OCI-LY1 (cell line): ENCODE results near the gene DCTN5.

Experiments used
- H2AFZ ChIP-seq: fragments of 200-600 bp; sonication (generic), shearing (Covaris generic); 2 replicates; pipeline ENCODE4 v1.6.0; 2014; ENCODE audit warnings: antibody characterized with exemption, mild to moderate bottlenecking, low read length
- H3F3A ChIP-seq: fragments of 200-600 bp; sonication (generic), shearing (Covaris generic); 2 replicates; pipeline ENCODE4 v1.6.0; 2014; ENCODE audit warnings: mild to moderate bottlenecking, antibody characterized with exemption, low read length, moderate library complexity; ENCODE audit not compliant: insufficient read depth
- H3K27ac ChIP-seq: fragments of 200-600 bp; sonication (generic); 2 replicates; pipeline ENCODE4 v1.5.1; 2014; ENCODE audit warnings: low read length, mixed run types, mild to moderate bottlenecking, low read depth; ENCODE audit not compliant: poor library complexity, severe bottlenecking
- H3K27me3 ChIP-seq: fragments of 200-600 bp; sonication (generic); 2 replicates; pipeline ENCODE4 v1.6.0; 2014; ENCODE audit warnings: antibody characterized with exemption, mild to moderate bottlenecking, low read length, moderate library complexity; ENCODE audit not compliant: insufficient read depth
- H3K36me3 ChIP-seq: fragments of 200-600 bp; sonication (generic); 2 replicates; pipeline ENCODE4 v1.6.1; 2014; ENCODE audit warnings: mild to moderate bottlenecking, antibody characterized with exemption, low read length, moderate library complexity, mixed read lengths; ENCODE audit not compliant: insufficient read depth
- H3K4me1 ChIP-seq: fragments of 200-600 bp; sonication (generic); 2 replicates; pipeline ENCODE4 v1.5.1; 2014; ENCODE audit warnings: mild to moderate bottlenecking, low read length, moderate library complexity; ENCODE audit not compliant: insufficient read depth, severe bottlenecking
- H3K4me2 ChIP-seq: fragments of 200-600 bp; sonication (generic), shearing (Covaris generic); 2 replicates; pipeline ENCODE4 v1.6.1; 2014; ENCODE audit warnings: low read length
- H3K4me3 ChIP-seq: fragments of 200-600 bp; sonication (generic); 2 replicates; pipeline ENCODE4 v1.5.1; 2014; ENCODE audit warnings: low read length, low read depth, mild to moderate bottlenecking, mixed read lengths; ENCODE audit not compliant: poor library complexity, severe bottlenecking
- H3K79me2 ChIP-seq: fragments of 200-600 bp; shearing (Covaris generic); 2 replicates; pipeline ENCODE4 v1.6.1; 2016; ENCODE audit warnings: mixed run types, low read length, mixed read lengths; ENCODE audit not compliant: insufficient read depth
- H3K9ac ChIP-seq: fragments of 200-600 bp; sonication (generic), shearing (Covaris generic); 2 replicates; pipeline ENCODE4 v1.6.1; 2014; ENCODE audit warnings: mild to moderate bottlenecking, low read length, mixed read lengths
- H3K9me2 ChIP-seq: fragments of 200-600 bp; sonication (generic), shearing (Covaris generic); 2 replicates; pipeline ENCODE4 v1.6.1; 2014; ENCODE audit warnings: low read depth, mild to moderate bottlenecking, low read length, mixed read lengths
- H3K9me3 ChIP-seq: fragments of 200-600 bp; shearing (Covaris generic); 2 replicates; pipeline ENCODE4 v1.6.1; 2014; ENCODE audit warnings: low read length, mixed read lengths
- H4K20me1 ChIP-seq: fragments of 200-600 bp; sonication (generic), shearing (Covaris generic); 2 replicates; pipeline ENCODE4 v1.6.0; 2016; ENCODE audit warnings: mild to moderate bottlenecking, low read length; ENCODE audit not compliant: insufficient read depth
- CTCF ChIP-seq: fragments of 200-600 bp; sonication (generic), shearing (Covaris generic); IDR thresholded peaks from 2 replicates; pipeline ENCODE4 v1.5.1; 2017; ENCODE audit warnings: mild to moderate bottlenecking, antibody characterized with exemption, low read length, moderate library complexity, mixed read lengths
- EZH2 ChIP-seq: fragments of 200-600 bp; sonication (generic), shearing (Covaris generic); IDR thresholded peaks from 2 replicates; pipeline ENCODE4 v1.8.0; 2017; ENCODE audit warnings: borderline replicate concordance, mixed run types, mild to moderate bottlenecking, antibody characterized with exemption, low read length, moderate library complexity, mixed read lengths

DCTN5 gene

GRCh38 chr16:23642246-23642774 lies 1.0 kb downstream of the DCTN5 start:
- peak overlapping the region; percentile 75 for H3K4me2 ChIP-seq
- H3K27me3 ChIP-seq = no peaks in the 10 kb centered on the region
- peak overlapping the region; percentile 80 for H3K27ac ChIP-seq
- H4K20me1 ChIP-seq = no peaks in the 10 kb centered on the region
- H3K9ac ChIP-seq = peak overlapping the region; percentile 97
- H3F3A ChIP-seq = no peaks in the 10 kb centered on the region
- peaks cover 26% of the 10 kb centered on the region for H3K4me1 ChIP-seq
- H3K9me3 ChIP-seq = no peaks in the 10 kb centered on the region
- H3K79me2 ChIP-seq = peaks cover 39% of the 10 kb centered on the region
- H2AFZ ChIP-seq = no peak overlapping the region
- peaks cover 57% of the 10 kb centered on the region for H3K36me3 ChIP-seq
- H3K9me2 ChIP-seq = no peaks in the 10 kb centered on the region
- TF ChIP-seq CTCF (no peak), EZH2 (no peak)
- peak overlapping the region; percentile 93 for H3K4me3 ChIP-seq

- H3K4me3 ChIP-seq = no peak overlapping the region
- peaks cover 79% of the 10 kb centered on the region for H3K36me3 ChIP-seq
- H3K79me2 ChIP-seq = peaks cover 18% of the 10 kb centered on the region
- no peak overlapping the region for H3K9ac ChIP-seq
- no peaks in the 10 kb centered on the region for H3K9me3 ChIP-seq
- no peaks in the 10 kb centered on the region for H3F3A ChIP-seq
- no peak for TF ChIP-seq CTCF
- TF ChIP-seq EZH2 = no peak
- peak overlapping the region; percentile 31 for H3K27ac ChIP-seq
- no peaks in the 10 kb centered on the region for H3K9me2 ChIP-seq
- peaks cover 16% of the 10 kb centered on the region for H3K4me1 ChIP-seq
- H4K20me1 ChIP-seq = no peaks in the 10 kb centered on the region
- H3K27me3 ChIP-seq = no peaks in the 10 kb centered on the region
- H3K4me2 ChIP-seq = no peak overlapping the region
- no peak overlapping the region for H2AFZ ChIP-seq
Measured at GRCh38 chr16:23650674-23651416, 9.6 kb downstream of the DCTN5 start.

- H3K4me1 ChIP-seq = peaks cover 16% of the 10 kb centered on the region
- no peak overlapping the region for H3K27ac ChIP-seq
- no peaks in the 10 kb centered on the region for H3F3A ChIP-seq
- no peaks in the 10 kb centered on the region for H3K27me3 ChIP-seq
- H2AFZ ChIP-seq = no peak overlapping the region
- TF ChIP-seq EZH2 (no peak), CTCF (no peak)
- H4K20me1 ChIP-seq = no peaks in the 10 kb centered on the region
- no peaks in the 10 kb centered on the region for H3K9me2 ChIP-seq
- no peak overlapping the region for H3K4me3 ChIP-seq
- H3K36me3 ChIP-seq = peaks cover 72% of the 10 kb centered on the region
- no peak overlapping the region for H3K4me2 ChIP-seq
- H3K9me3 ChIP-seq = no peaks in the 10 kb centered on the region
- no peak overlapping the region for H3K9ac ChIP-seq
- peaks cover 9% of the 10 kb centered on the region for H3K79me2 ChIP-seq
Measured at GRCh38 chr16:23651943-23652468, 10.7 kb downstream of the DCTN5 start.
